ENCODE measurements around the gene ZNF205.

DNA sequence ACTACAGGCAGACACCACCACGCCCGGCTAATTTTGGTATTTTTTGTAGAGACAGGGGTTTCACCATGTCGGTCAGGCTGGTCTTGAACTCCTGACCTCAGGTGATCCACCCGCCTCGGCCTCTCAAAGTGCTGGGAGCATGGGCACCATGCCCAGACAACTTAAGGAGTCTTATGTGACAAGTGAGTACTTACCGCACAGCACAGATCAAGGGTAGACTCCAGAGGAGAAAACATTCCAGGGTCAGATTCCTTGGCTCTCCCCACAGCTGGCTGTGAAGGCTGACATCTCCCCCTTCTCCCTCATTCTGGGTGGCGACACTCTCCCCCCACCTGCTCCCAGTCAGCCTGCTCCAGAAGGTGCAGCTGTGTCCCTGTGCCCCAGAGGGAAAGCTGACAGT, 23.9 kb upstream of the ZNF205 start:
- no peak for TF ChIP-seq KDM4B (IDR thresholded peaks at IDR 0.05; ENCODE audit: borderline replicate concordance in 2 of 2, low read depth in 1 of 2)
- TF ChIP-seq RAD21 (CRISPR knock-in tag; conservative IDR thresholded peaks at IDR 0.05 in 1 of 2, IDR thresholded peaks at IDR 0.05 in 1 of 2) = no peak
- no peak for TF ChIP-seq PTBP1 (IDR thresholded peaks at IDR 0.05; ENCODE audit: low read depth, low read length)
- TF ChIP-seq MAFG (tag; conservative IDR thresholded peaks at IDR 0.05) = no peak
- no peak for TF ChIP-seq XRCC5 (IDR thresholded peaks at IDR 0.05; ENCODE audit: low read depth, low read length)
